ENCODE data around the gene C11orf42. TPM values are rescaled to one million over a fixed set of nuclear protein-coding genes. Genes with fewer than 3 reads are reported as not detected.

C11orf42 gene
- total RNA-seq, 1 experiment from 2014 or later = not detected

- Histone ChIP-seq H3K4ac (ENCODE audit: low read depth, low read length) (no peak overlapping the region), H3K79me2 (ENCODE audit: insufficient read depth, low read length) (no peaks in the 10 kb centered on the region), H2BK120ac (ENCODE audit: low read depth, low read length, poor library complexity, severe bottlenecking) (no peak overlapping the region), H4K8ac (replicated peaks; ENCODE audit: insufficient read length, low read depth, low read length) (no peak overlapping the region), H3K4me1 (ENCODE audit: insufficient read depth, low read length) (no peaks in the 10 kb centered on the region), H4K91ac (ENCODE audit: insufficient read length, low read depth, low read length) (no peak overlapping the region), H4K5ac (ENCODE audit: insufficient read length, low read depth, low read length) (no peak overlapping the region), H3K56ac (ENCODE audit: insufficient read length, low read depth, low read length) (no peak overlapping the region), H3K27ac (ENCODE audit: insufficient read length, low read depth, low read length) (no peak overlapping the region), H2BK5ac (ENCODE audit: insufficient read length, low read length) (no peak overlapping the region), H3T11ph (ENCODE audit: low read length) (no peak overlapping the region), H2BK20ac (ENCODE audit: low read depth, low read length, poor library complexity, severe bottlenecking) (no peak overlapping the region), H2BK12ac (ENCODE audit: insufficient read length, low read depth, low read length) (no peak overlapping the region), H3K23me2 (ENCODE audit: insufficient read length, low read depth, low read length, poor library complexity, severe bottlenecking) (no peaks in the 10 kb centered on the region), H4K20me1 (ENCODE audit: control insufficient read depth, insufficient read depth, insufficient read length) (no peaks in the 10 kb centered on the region), H3K9me3 (ENCODE audit: control insufficient read depth, low read depth, low read length) (no peaks in the 10 kb centered on the region), H3K4me2 (ENCODE audit: insufficient read depth, insufficient read length, low read length) (no peak overlapping the region), H3K18ac (ENCODE audit: insufficient read length, low read depth, low read length) (no peak overlapping the region), H3K14ac (ENCODE audit: insufficient read depth, low read length) (no peak overlapping the region), H3K9ac (ENCODE audit: extremely low read depth, insufficient read length, low read length) (no peak overlapping the region), H3K27me3 (ENCODE audit: insufficient read depth, low read length) (no peaks in the 10 kb centered on the region), H2BK15ac (ENCODE audit: low read depth, low read length) (no peak overlapping the region), H2AK5ac (ENCODE audit: insufficient read length, low read length) (no peak overlapping the region), H2AFZ (ENCODE audit: low read length) (no peak overlapping the region), H3K23ac (ENCODE audit: insufficient read length, low read depth, low read length) (no peak overlapping the region), H3K79me1 (ENCODE audit: insufficient read depth, low read depth, low read length, poor library complexity, severe bottlenecking) (no peaks in the 10 kb centered on the region)
- no CpG with 5 or more reads among the region's 2 CpGs for WGBS (ENCODE audit: extremely low coverage, insufficient read length, low lambda C conversion rate)
- peaks cover 10 to 17% of the 10 kb centered on the region in 2 experiments for H3K9me3 Mint-ChIP-seq
- H3K36me3 Mint-ChIP-seq (ENCODE audit: insufficient read depth in 1 of 3, low read depth in 3 of 3) = peaks cover 5 to 10% (median 8%) of the 10 kb centered on the region in 3 experiments
- peaks cover 3% of the 10 kb centered on the region for H3K27me3 Mint-ChIP-seq (ENCODE audit: low read depth)
- peaks cover 11% of the 10 kb centered on the region in 2 experiments for H3K4me1 Mint-ChIP-seq
- no peak for DNase-seq
- no peak for TF ChIP-seq CTCF (conservative IDR thresholded peaks at IDR 0.05)
- no peak overlapping the region for H3K4me3 Mint-ChIP-seq
- H3K27ac Mint-ChIP-seq = no peak overlapping the region
These were observed 29.9 kb upstream of the C11orf42 start for GRCh38 chr11:6175440-6175839.
